Nephron (organoid): ENCODE measurements around the gene CD63.
A peak's percentile ranks its signal among the peaks of the same experiment; 100 is the strongest.

Experiments used
- H3K27ac Mint-ChIP-seq, 3 experiments: 2 replicates each; pipeline ENCODE4 v1.8.0; 2020; ENCODE audit warnings: mixed read lengths in 3 of 3, mild to moderate bottlenecking in 2 of 3, moderate library complexity in 1 of 3
- H3K27me3 Mint-ChIP-seq: 2 replicates; pipeline ENCODE4 v1.8.0; 2021; ENCODE audit warnings: low read depth, mild to moderate bottlenecking, moderate library complexity, mixed read lengths
- H3K36me3 Mint-ChIP-seq: 2 replicates; pipeline ENCODE4 v1.8.0; 2020; ENCODE audit warnings: low read depth, mixed read lengths
- H3K4me1 Mint-ChIP-seq: 2 replicates; pipeline ENCODE4 v1.8.0; 2020; ENCODE audit warnings: mixed read lengths
- H3K4me3 Mint-ChIP-seq, 3 experiments: 2 replicates each; pipeline ENCODE4 v1.8.0; 2020; ENCODE audit warnings: mild to moderate bottlenecking in 3 of 3, mixed read lengths in 3 of 3, moderate library complexity in 2 of 3
- H3K9me3 Mint-ChIP-seq: 2 replicates; pipeline ENCODE4 v1.8.0; 2020; ENCODE audit warnings: mixed read lengths
- TF ChIP-seq, protein P1 (sequence below), 3 experiments: fragments of 200-600 bp; sonication (generic); IDR thresholded peaks; one replicate each; pipeline ENCODE4 v1.5.0; 2021; ENCODE audit warnings: antibody characterized with exemption in 3 of 3; ENCODE audit not compliant: unreplicated experiment in 3 of 3

CD63 gene

DNA sequence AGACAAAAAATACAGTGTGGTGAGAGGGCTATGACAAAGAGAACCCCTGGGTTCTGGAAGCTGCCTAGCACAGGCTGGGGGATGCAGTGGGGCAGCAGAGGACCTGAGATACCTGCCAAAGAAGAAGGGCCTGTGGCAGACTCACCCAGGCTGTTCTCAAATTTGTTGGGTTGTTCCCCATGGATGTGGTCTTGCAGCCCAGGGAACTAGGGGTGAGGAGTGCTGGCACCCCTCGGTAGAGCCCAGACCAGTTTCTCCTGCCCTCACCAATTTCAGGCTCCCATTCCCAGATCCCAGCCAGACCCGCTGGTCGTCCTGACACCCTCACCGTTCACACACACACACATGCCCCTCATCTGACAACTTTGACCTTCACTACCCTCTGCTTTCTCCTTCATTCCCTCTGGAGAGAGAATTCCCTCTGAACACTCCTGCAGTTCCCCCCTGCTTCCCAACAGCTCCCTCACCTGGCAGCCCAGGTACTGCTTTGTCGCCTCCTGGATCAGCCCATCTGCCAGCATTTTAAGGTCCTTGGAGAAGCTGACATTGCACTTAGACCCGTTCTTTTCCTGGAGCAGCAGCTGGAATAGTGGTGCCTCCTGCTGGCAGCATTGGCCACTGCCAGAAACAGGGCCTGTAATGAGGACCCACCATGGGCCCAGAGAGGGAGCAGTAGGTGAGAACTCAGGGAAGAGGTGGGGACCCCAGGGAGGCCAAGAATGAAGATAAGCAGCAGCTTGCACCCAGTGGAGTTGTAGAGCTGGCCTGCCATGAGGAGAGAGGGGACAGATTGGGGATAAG lies 8.2 kb upstream of the CD63 start:
- H3K27me3 Mint-ChIP-seq, result no peaks in the 10 kb centered on the region
- no peaks in the 10 kb centered on the region for H3K36me3 Mint-ChIP-seq
- peaks cover 33% of the 10 kb centered on the region for H3K4me1 Mint-ChIP-seq

GRCh38 chr12:55736076-55736475 lies 7.3 kb upstream of the CD63 start:
- Mint-ChIP-seq H3K27me3 (no peaks in the 10 kb centered on the region), H3K36me3 (no peaks in the 10 kb centered on the region), H3K9me3 (no peaks in the 10 kb centered on the region), H3K27ac (peak overlapping the region; percentile 92 to 96 (median 94)), H3K4me1 (peaks cover 29% of the 10 kb centered on the region), H3K4me3 (peak overlapping the region in 2 of 3 experiments; percentile 7 to 35)
- TF ChIP-seq, protein P1, sequence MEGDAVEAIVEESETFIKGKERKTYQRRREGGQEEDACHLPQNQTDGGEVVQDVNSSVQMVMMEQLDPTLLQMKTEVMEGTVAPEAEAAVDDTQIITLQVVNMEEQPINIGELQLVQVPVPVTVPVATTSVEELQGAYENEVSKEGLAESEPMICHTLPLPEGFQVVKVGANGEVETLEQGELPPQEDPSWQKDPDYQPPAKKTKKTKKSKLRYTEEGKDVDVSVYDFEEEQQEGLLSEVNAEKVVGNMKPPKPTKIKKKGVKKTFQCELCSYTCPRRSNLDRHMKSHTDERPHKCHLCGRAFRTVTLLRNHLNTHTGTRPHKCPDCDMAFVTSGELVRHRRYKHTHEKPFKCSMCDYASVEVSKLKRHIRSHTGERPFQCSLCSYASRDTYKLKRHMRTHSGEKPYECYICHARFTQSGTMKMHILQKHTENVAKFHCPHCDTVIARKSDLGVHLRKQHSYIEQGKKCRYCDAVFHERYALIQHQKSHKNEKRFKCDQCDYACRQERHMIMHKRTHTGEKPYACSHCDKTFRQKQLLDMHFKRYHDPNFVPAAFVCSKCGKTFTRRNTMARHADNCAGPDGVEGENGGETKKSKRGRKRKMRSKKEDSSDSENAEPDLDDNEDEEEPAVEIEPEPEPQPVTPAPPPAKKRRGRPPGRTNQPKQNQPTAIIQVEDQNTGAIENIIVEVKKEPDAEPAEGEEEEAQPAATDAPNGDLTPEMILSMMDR (IDR thresholded peaks at IDR 0.05; ENCODE audit: unreplicated experiment in 3 of 3), result no peak

More for the DNA sequence above, 8.2 kb upstream of the CD63 start:
- peak overlapping the region; percentile 92 to 96 (median 94) for H3K27ac Mint-ChIP-seq
- TF ChIP-seq, protein P1 (IDR thresholded peaks at IDR 0.05; ENCODE audit: unreplicated experiment in 3 of 3), result peak in 2 of 3 experiments; percentile 65 to 75
- peak overlapping the region; percentile 86 to 87 (median 86) for H3K4me3 Mint-ChIP-seq
- H3K9me3 Mint-ChIP-seq, result no peaks in the 10 kb centered on the region

- Mint-ChIP-seq H3K27me3 (no peaks in the 10 kb centered on the region), H3K27ac (no peak overlapping the region), H3K9me3 (no peaks in the 10 kb centered on the region), H3K4me1 (peaks cover 44% of the 10 kb centered on the region), H3K36me3 (no peaks in the 10 kb centered on the region), H3K4me3 (no peak overlapping the region)
- TF ChIP-seq, protein P1 (IDR thresholded peaks at IDR 0.05; ENCODE audit: unreplicated experiment in 3 of 3), result no peak
These were observed 5.8 kb upstream of the CD63 start for GRCh38 chr12:55734595-55734994.

- H3K27me3 Mint-ChIP-seq, result no peaks in the 10 kb centered on the region
- TF ChIP-seq, protein P1 (IDR thresholded peaks at IDR 0.05; ENCODE audit: unreplicated experiment in 3 of 3), result no peak
- H3K4me3 Mint-ChIP-seq, result no peak overlapping the region
These were observed 5.0 kb upstream of the CD63 start for GRCh38 chr12:55733858-55734257.

GRCh38 chr12:55733021-55733555 lies 4.3 kb upstream of the CD63 start:
- Mint-ChIP-seq H3K4me3 (no peak overlapping the region), H3K4me1 (peaks cover 37% of the 10 kb centered on the region), H3K27me3 (no peaks in the 10 kb centered on the region), H3K36me3 (no peaks in the 10 kb centered on the region), H3K27ac (no peak overlapping the region), H3K9me3 (no peaks in the 10 kb centered on the region)
- TF ChIP-seq, protein P1 (IDR thresholded peaks at IDR 0.05; ENCODE audit: unreplicated experiment in 3 of 3), result no peak

More at GRCh38 chr12:55733858-55734257, 5.0 kb upstream of the CD63 start:
- no peaks in the 10 kb centered on the region for H3K9me3 Mint-ChIP-seq
- no peaks in the 10 kb centered on the region for H3K36me3 Mint-ChIP-seq
- no peak overlapping the region for H3K27ac Mint-ChIP-seq
- H3K4me1 Mint-ChIP-seq, result peaks cover 43% of the 10 kb centered on the region
